K562 (cell line): ENCODE measurements around the gene ZKSCAN5. TPM values are rescaled to one million over a fixed set of nuclear protein-coding genes. Genes with fewer than 3 reads are reported as not detected.
A peak's percentile ranks its signal among the peaks of the same experiment; 100 is the strongest.

Experiments used
- CHAMP1 ChIP-seq: fragments of 450-650 bp; IDR thresholded peaks from 2 replicates; pipeline ENCODE4 v1.6.1; 2016; ENCODE audit warnings: mild to moderate bottlenecking
- CLOCK ChIP-seq: fragments of 250-450 bp; sonication (Bioruptor Pico); IDR thresholded peaks from 2 replicates; pipeline ENCODE4 v1.4.0; 2020; ENCODE audit warnings: mild to moderate bottlenecking, moderate library complexity, borderline replicate concordance
- DNMT1 ChIP-seq: fragments of 450-650 bp; IDR thresholded peaks from 2 replicates; pipeline ENCODE4 v1.6.1; 2016; ENCODE audit warnings: antibody characterized with exemption, mild to moderate bottlenecking
- GABPA ChIP-seq: fragments of 200-800 bp; sonication (Bioruptor generic); conservative IDR thresholded peaks from 2 replicates; pipeline ENCODE4 v1.6.1; 2016; ENCODE audit warnings: low read depth, missing genetic modification characterization, missing compliant biosample characterization
- HMG20B ChIP-seq: fragments of 250-450 bp; sonication (Bioruptor Pico); IDR thresholded peaks from 2 replicates; pipeline ENCODE4 v1.5.0; 2021; ENCODE audit warnings: mild to moderate bottlenecking
- LCOR ChIP-seq: sonication (generic); formaldehyde crosslinking; IDR thresholded peaks from 2 replicates; pipeline ENCODE4 v1.8.0; 2022; ENCODE audit warnings: mild to moderate bottlenecking, missing genetic modification reagents
- MXI1 ChIP-seq: IDR thresholded peaks from 2 replicates; pipeline ENCODE4 v1.6.1; 2011; ENCODE audit warnings: low read depth, mild to moderate bottlenecking, improper control_type of control experiment, low read length
- NR1H2 ChIP-seq: sonication (generic); formaldehyde crosslinking; IDR thresholded peaks from 2 replicates; pipeline ENCODE4 v1.4.0; 2020; ENCODE audit warnings: mild to moderate bottlenecking, missing genetic modification reagents
- PATZ1 ChIP-seq: fragments of 250-450 bp; sonication (Bioruptor Pico); IDR thresholded peaks from 2 replicates; pipeline ENCODE4 v1.5.0; 2020; ENCODE audit warnings: mild to moderate bottlenecking, borderline replicate concordance
- TAF9B ChIP-seq: fragments of 450-650 bp; IDR thresholded peaks from 2 replicates; pipeline ENCODE4 v1.6.1; 2018; ENCODE audit warnings: mild to moderate bottlenecking; ENCODE audit not compliant: partially characterized antibody
- THRA ChIP-seq: fragments of 450-650 bp; IDR thresholded peaks from 2 replicates; pipeline ENCODE4 v1.6.1; 2017; ENCODE audit warnings: mild to moderate bottlenecking, moderate library complexity
- ZBTB49 ChIP-seq: sonication (generic); formaldehyde crosslinking; IDR thresholded peaks from 2 replicates; pipeline ENCODE4 v1.8.0; 2022; ENCODE audit warnings: missing genetic modification reagents, mild to moderate bottlenecking, borderline replicate concordance
- ZNF24 ChIP-seq: fragments of 450-650 bp; IDR thresholded peaks from 2 replicates; pipeline ENCODE4 v1.6.1; 2016
- ZNF583 ChIP-seq: fragments of 250-450 bp; sonication (Bioruptor Pico); IDR thresholded peaks from 2 replicates; pipeline ENCODE4 v1.4.0; 2020
- polyA plus RNA-seq, 8 experiments: library from polyadenylated mRNA; depleted of rRNA in 4 of 8; stranded (reverse) in 5 of 8; unstranded in 3 of 8; fragments of >200 nt; fragmentation: Nextera tagmentation in 2 of 8; fragmentation: Illumina TruSeq in 1 of 8; extraction: Ambion mirVana in 2 of 8; extraction: Trizol in 1 of 8; gene quantifications; 2 replicates each; pipeline versions ENCODE4 v1.2.1 to v1.2.3, GENCODE V29; 2011 to 2014; ENCODE audit warnings: inconsistent platforms in 1 of 8, missing spikeins in 1 of 8
- total RNA-seq, 7 experiments: library from RNA; depleted of rRNA in 6 of 7; stranded (reverse); fragments of >200 nt in 6 of 7; fragmentation: Illumina TruSeq in 2 of 7; extraction: Trizol in 2 of 7; gene quantifications; 2 replicates each; pipeline versions ENCODE4 v1.2.1 to v1.2.3, GENCODE V29; 2011 to 2021; ENCODE audit warnings: low replicate concordance in 1 of 7

ZKSCAN5 gene
- total and polyA plus RNA-seq, 9 of the 15 experiments (the other 6 are each of a cell fraction or from before 2014, with no cell fraction given): 4.2 to 19.0 (median 15.0) TPM

- TF ChIP-seq ZNF24: no peak
- TF ChIP-seq CLOCK: no peak
- TF ChIP-seq TAF9B: peak; percentile 76
- no peak for TF ChIP-seq ZBTB49 (CRISPR knock-in tag)
- TF ChIP-seq DNMT1: no peak
- no peak for TF ChIP-seq THRA
- TF ChIP-seq MXI1: no peak
- TF ChIP-seq PATZ1: no peak
- TF ChIP-seq GABPA (tag): peak; percentile 99
- no peak for TF ChIP-seq NR1H2 (CRISPR knock-in tag)
- TF ChIP-seq LCOR: 0 out of 2 replicates have a peak, but pooled peaks have one; percentile 69
- no peak for TF ChIP-seq ZNF583
- no peak for TF ChIP-seq HMG20B (CRISPR knock-in tag)
- peak; percentile 48; the same call in 1 of the 2 replicates for TF ChIP-seq CHAMP1
These were observed 47.5 kb downstream of the ZKSCAN5 start, which contains the start of gene FAM200A (continued) for GRCh38 chr7:99551767-99552463.
